Uterus (tissue), 4 donors: ENCODE measurements around the gene TRABD2B. TPM values are rescaled to one million over a fixed set of nuclear protein-coding genes. Genes with fewer than 3 reads are reported as not detected.

ENCODE experiments used
- DNase-seq, 2 donors: peaks; one replicate each; pipeline ENCODE4 v3.0.0-alpha.2; 2019 to 2020
- H3K27ac ChIP-seq, 2 donors: fragments of 200-600 bp; sonication (generic); 1 replicate in 1 of 2; 2 replicates in 1 of 2; pipeline ENCODE4 v1.5.1; 2016 to 2018
- H3K27me3 ChIP-seq, 2 donors: fragments of 200-600 bp; sonication (generic); one replicate each; pipeline ENCODE4 v1.5.1; 2018 to 2019; ENCODE audit warnings: control low read depth in 1 of 2
- H3K36me3 ChIP-seq, 2 donors: fragments of 200-600 bp; sonication (generic); one replicate each; pipeline ENCODE4 v1.5.1; 2019; ENCODE audit warnings: control low read depth in 1 of 2
- H3K4me1 ChIP-seq, 2 donors: fragments of 200-600 bp; sonication (generic); one replicate each; pipeline ENCODE4 v1.5.1; 2018 to 2019; ENCODE audit warnings: control low read depth in 1 of 2
- H3K4me3 ChIP-seq, 2 donors: fragments of 200-600 bp; sonication (generic); 1 replicate in 1 of 2; 2 replicates in 1 of 2; pipeline ENCODE4 v1.5.1; 2018 to 2019; ENCODE audit warnings: mild to moderate bottlenecking in 1 of 2
- H3K9me3 ChIP-seq, 2 donors: fragments of 200-600 bp; sonication (generic); one replicate each; pipeline ENCODE4 v1.5.1; 2019; ENCODE audit warnings: control low read depth in 1 of 2
- CTCF ChIP-seq, 4 experiments: fragments of 200-600 bp in 2 of 4; fragments of 450-650 bp in 2 of 4; sonication (generic) in 2 of 4; IDR thresholded peaks; one replicate each; pipeline ENCODE4 v1.5.1; 2016 to 2019; ENCODE audit warnings: antibody characterized with exemption in 4 of 4, mild to moderate bottlenecking in 2 of 4, moderate library complexity in 1 of 4
- POLR2A ChIP-seq, 2 donors: fragments of 450-650 bp; IDR thresholded peaks; one replicate each; pipeline ENCODE4 v1.6.1; 2016; ENCODE audit warnings: antibody characterized with exemption in 2 of 2, mild to moderate bottlenecking in 1 of 2, moderate library complexity in 1 of 2
- intact Hi-C: fragments of 100-400 bp; cut with DNase I; formaldehyde crosslinking; loops from one replicate; pipeline ENCODE4 v1.15.1; 2023; ENCODE audit warnings: low total_unique reads
- total RNA-seq, 4 donors: library from RNA; depleted of rRNA in 3 of 4; stranded (reverse); fragments of >200 nt in 3 of 4; gene quantifications; one replicate each; pipeline versions ENCODE4 v1.1.0 to v1.2.4, GENCODE V29; 2014 to 2023
- donor health status: DM: yes; HTN: yes; CAD: no.

Gene TRABD2B
- total RNA-seq, 4 donors from 2014 or later: under 0.01 to 1.6 (median 1.0) TPM

DNA sequence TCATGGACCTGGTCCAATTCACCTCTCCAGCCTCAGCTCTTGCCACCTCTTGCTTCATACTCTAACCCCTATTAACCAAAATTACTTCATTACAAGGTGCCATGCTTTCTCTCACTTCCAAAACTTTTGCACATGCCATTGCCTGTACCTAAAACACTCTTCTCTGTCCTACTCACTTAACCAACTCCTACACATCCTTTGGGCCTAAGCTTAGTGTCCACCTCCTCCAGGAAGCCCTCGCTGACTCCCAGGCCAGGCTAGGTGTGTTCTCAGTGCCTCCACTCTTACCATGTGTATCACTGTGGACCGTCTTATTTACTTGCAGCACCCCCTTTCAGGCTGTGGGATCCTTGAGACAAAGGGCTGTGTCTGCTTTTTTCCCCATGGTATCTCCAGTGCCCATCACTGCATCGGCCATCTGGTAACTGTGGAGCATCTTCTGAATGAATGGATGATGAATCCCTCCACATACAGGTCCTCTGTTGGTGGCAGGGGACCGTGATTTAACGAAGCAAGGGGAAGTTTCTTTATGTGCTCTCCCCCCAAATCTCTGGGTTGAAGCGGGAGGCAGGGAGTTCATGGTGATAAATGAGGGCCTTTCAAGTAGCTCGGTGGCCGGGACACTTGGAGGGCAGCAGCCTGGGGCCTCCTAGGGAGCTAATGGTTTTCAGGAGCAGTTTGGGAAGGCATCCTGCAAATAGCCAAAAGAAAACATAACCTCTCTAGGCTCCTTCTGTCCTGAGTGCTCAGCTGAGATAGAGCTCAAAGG, 111.9 kb downstream of the TRABD2B start:
- Histone ChIP-seq H3K9me3 (no peaks in the 10 kb centered on the region), H3K27me3 (no peaks in the 10 kb centered on the region), H3K4me1 (no peaks in the 10 kb centered on the region), H3K36me3 (no peaks in the 10 kb centered on the region), H3K4me3 (no peak overlapping the region), H3K27ac (no peak overlapping the region)
- no peak for DNase-seq
- intact Hi-C loops: no loop called here
- TF ChIP-seq POLR2A (IDR thresholded peaks at IDR 0.05): no peak
- TF ChIP-seq CTCF (IDR thresholded peaks at IDR 0.05): no peak

DNA sequence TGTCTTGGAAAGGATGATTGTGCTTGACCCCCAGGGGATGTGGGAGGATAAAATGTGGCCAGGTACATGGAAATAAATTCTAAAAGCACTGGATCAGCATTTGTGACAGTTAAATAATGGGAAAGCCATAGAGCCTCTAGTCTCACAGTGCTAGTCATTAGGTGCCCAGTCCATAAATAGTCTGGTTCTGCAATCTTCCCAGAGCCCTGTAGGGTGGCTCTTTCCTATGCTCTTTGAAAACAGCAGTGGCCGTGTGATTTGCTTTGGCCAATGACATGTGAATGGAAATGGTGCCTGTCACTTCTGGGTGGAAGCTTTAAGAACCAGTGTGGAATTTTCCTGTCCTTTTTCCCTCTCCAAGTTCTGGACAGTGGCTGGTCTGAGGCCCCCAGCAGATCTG, 113.2 kb downstream of the TRABD2B start:
- no peaks in the 10 kb centered on the region for H3K36me3 ChIP-seq
- no peak for TF ChIP-seq CTCF (IDR thresholded peaks at IDR 0.05)
- no peak for TF ChIP-seq POLR2A (IDR thresholded peaks at IDR 0.05)
- H3K27me3 ChIP-seq: no peaks in the 10 kb centered on the region
- H3K27ac ChIP-seq: no peak overlapping the region
- H3K9me3 ChIP-seq: no peaks in the 10 kb centered on the region
- no peak overlapping the region for H3K4me3 ChIP-seq
- intact Hi-C loops: no loop called here
- no peak for DNase-seq
- H3K4me1 ChIP-seq: no peaks in the 10 kb centered on the region

DNA sequence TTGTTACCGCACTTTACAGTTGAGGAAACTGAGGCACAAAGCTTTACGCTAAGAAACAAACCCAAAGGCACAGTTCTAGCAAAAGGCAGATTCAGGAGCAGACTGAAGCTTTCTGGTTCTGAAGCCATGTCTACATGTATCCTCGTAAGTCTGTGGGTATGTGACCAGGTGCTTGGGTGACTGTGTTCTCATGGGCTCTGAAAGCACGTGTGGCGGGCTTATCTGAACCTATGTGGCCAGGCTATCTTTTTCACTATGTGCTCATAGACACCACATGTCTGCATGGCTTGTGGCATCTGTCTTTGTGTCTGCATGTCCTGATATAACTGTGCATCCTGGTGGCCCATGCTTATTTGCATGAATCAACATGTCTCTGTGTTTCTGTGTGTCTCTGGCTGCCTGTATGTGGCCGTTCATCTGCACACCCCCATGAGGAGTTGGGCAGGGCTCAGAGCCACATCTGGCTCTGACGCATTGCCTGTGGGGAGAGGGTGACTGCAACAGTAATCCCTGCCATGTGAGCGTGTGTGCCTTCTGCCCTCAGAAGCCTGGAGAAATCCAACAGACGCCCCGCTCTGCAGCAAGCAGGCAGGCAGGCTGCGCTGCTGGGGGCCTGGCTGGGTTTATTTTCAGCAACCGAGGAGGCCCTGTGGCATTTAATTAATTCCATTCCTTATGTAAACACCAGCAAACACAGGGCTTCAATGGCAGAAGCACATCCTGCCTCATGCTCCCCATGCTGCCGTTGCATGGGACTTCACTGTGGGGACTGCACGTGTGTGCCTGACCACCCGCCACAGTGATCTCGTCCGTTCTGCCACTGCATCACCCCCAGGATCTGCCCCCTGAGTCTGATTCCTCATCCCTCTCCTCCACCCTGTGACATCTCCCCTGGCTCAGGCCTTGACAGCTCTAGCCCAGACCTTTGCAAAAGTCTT, 115.4 kb downstream of the TRABD2B start:
- intact Hi-C loops: no loop called here
- Histone ChIP-seq H3K36me3 (no peaks in the 10 kb centered on the region), H3K4me3 (no peak overlapping the region), H3K27ac (no peak overlapping the region), H3K27me3 (no peaks in the 10 kb centered on the region), H3K4me1 (no peaks in the 10 kb centered on the region), H3K9me3 (no peaks in the 10 kb centered on the region)
- TF ChIP-seq CTCF (IDR thresholded peaks at IDR 0.05) (no peak), POLR2A (IDR thresholded peaks at IDR 0.05) (no peak)
- no peak for DNase-seq

- H3K4me3 ChIP-seq: no peak overlapping the region
- TF ChIP-seq POLR2A (IDR thresholded peaks at IDR 0.05): no peak
- H3K36me3 ChIP-seq: no peaks in the 10 kb centered on the region
- H3K4me1 ChIP-seq: no peaks in the 10 kb centered on the region
- no peaks in the 10 kb centered on the region for H3K27me3 ChIP-seq
- no peak overlapping the region for H3K27ac ChIP-seq
- intact Hi-C loops: no loop called here
- no peaks in the 10 kb centered on the region for H3K9me3 ChIP-seq
- no peak for DNase-seq
Measured at GRCh38 chr1:47876587-47876963, 120.6 kb downstream of the TRABD2B start.

- intact Hi-C loops: no loop called here
Measured at GRCh38 chr1:47875831-47876586, 121.2 kb downstream of the TRABD2B start.

More at GRCh38 chr1:47875831-47876586, 121.2 kb downstream of the TRABD2B start:
- no peaks in the 10 kb centered on the region for H3K27me3 ChIP-seq
- H3K27ac ChIP-seq: no peak overlapping the region
- H3K4me1 ChIP-seq: no peaks in the 10 kb centered on the region
- H3K4me3 ChIP-seq: no peak overlapping the region
- no peaks in the 10 kb centered on the region for H3K9me3 ChIP-seq
- no peaks in the 10 kb centered on the region for H3K36me3 ChIP-seq
- TF ChIP-seq POLR2A (IDR thresholded peaks at IDR 0.05) (no peak), CTCF (IDR thresholded peaks at IDR 0.05) (no peak)
- DNase-seq: no peak
